GM21381 (cell line): ENCODE data around the gene TLX3.
"Not testable (repeated sequence)": the region's sequence is repeated elsewhere in the genome, so short reads cannot be mapped to it uniquely, and the experiment has no call there.

ENCODE experiments used
- ATAC-seq: cut with Tn5 transposase; IDR thresholded peaks from one replicate; pipeline ENCODE4 v1.9.1; 2021; ENCODE audit warnings: mild to moderate bottlenecking, moderate library complexity; ENCODE audit not compliant: unreplicated experiment

TLX3 gene

DNA sequence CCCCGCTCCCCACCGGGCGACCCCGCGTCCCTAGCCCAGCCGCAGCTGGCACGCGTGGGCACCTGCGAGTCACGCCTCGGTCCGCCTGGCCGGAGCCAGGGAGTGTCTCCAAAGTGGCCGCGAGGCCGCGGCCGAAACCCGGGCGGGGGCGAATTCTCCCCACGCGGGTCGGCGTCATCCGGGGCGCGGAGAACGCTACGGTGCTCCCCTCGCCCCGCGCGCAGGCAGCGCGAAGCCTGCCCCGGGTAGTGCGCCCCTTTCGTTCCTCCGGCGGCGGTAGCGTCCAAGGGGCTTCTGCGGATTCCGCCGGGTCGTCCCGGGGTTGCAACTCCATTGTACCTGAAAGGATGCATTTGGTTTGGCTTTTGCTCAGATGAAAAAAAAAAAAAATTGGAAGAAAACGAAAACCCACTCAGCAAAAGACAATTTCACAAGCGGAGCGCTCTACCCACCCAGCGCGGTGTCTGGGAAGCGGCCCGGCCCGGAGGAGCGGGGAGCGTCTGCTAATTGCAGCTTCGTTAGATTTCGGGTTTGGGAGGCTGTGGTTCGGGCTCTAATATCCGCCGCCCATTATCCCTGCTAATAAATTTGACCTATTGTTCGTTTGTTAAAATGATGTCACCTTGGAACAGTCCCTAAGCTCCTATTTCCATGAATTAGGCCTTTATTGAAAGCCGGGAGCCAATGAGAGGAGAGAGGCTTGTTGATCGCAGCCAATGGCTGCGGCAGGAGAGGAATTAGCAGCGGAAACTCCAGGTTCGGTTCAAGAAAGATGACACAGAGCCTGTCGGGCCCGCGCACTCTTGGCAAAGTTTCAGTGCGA is at the start of gene TLX3:
Gene TLX3, plus strand, starts transcription at position 796 of the 823 bp plus-strand sequence. CDS start 118 bp downstream, outside the sequence.
- no peak for ATAC-seq

GRCh38 chr5:171261361-171261760 is 47.7 kb upstream of the TLX3 start:
- ATAC-seq: no peak

- no peak for ATAC-seq
Observed at GRCh38 chr5:171261904-171262303, 47.1 kb upstream of the TLX3 start.

DNA sequence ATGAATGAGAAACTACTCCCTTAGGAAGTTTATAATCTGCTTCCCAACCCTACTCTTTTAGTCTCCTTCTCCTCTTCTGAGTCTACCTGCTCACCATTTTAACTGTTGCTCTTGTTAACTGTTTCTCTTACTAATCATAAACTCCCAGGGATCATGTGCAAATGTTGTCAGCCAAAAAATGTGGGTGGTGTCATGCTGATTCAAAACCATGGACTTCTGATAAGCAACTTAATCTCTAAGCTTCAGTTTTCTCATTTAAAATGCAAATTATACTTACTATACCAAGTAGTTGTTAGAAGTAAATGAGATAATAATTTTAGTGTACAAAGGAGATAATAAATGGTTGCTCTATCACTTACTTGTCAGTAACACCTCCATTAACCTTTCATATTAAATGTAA is 45.9 kb upstream of the TLX3 start:
- no peak for ATAC-seq

GRCh38 chr5:171264843-171265242 is 44.2 kb upstream of the TLX3 start:
- ATAC-seq: no peak

- no peak for ATAC-seq
Observed at GRCh38 chr5:171268700-171269620, 40.1 kb upstream of the TLX3 start.

- no peak for ATAC-seq
Observed at GRCh38 chr5:171269717-171270116, 39.3 kb upstream of the TLX3 start.

GRCh38 chr5:171270136-171270535 is 38.9 kb upstream of the TLX3 start:
- no peak for ATAC-seq

- ATAC-seq: no peak
Observed at GRCh38 chr5:171271798-171272197, 37.2 kb upstream of the TLX3 start.

DNA sequence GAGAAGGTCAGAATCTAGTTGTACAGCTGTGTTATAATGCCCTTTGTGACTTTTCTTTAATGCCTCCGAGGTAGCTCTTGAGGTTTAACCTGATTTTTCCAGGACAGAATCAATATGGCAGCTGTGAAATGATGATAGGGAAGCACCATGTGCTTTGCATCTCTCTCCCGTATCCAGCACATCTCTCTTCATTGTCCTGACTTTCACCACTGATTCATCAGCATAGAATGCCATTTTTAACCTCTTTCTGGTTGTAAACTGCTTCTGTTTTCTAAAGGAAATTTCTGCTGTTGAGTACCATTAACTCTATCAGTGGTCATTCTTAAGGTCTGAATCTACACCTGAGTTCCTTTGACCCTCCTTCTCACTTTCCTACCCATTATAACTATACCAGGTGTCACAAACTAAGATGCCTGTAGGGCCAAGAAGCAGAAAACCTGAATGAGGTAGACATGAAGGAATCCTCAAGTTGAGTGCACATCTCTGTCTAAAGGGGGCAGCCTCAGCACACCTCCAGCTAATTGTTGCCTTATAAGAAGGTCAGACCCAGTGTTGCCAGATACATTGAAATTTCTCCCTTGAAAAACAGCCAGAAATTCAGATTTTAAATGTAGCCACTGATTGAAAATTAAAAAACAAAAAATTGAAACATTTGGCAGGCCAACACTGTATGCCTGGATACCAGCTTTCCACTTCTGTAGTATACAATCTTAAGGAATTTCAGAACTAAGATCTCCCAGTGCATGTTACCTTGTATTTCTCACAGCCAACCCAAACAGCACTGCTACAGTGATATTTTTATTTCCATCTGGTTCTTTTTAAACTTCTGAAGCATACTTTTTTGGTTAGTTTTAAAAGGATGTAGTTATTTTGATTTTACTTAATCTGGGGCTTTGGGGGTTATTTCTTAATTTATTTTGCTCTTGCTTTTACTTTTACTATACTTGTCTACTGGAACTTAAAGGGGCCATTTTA is 35.8 kb upstream of the TLX3 start:
- ATAC-seq: no peak

DNA sequence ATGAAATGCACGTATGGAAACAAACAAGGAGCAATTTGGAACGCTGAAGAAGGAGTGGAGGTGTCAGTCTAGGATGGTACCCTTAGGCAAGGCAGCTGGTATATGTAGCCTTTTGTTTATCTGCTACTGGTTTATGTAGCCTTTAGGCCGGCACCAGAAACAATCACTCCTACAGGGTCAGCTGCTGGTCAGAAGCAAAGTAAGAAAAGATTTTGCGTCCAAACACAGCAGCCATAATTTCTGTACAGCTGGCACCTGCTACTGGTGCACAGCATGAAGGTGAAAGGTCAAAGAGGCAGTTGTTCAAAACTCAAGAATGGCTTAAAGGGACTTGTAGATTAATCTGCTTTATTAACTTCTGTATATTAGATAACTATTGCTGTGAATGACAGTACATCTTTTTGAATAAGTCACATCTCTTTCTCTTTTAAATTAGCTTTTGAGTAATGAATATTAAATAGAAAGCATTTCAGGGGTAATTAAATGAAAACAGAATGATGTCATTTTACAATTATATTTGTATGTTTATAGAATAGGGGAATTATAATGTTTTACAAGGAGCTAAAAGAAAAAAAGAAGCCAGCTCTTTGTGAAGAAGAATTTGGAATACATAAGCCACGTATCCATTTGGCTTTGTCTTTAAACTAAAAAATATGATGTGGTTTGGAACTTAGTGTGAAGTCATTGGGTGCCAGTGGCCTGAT is 33.1 kb upstream of the TLX3 start:
- no peak for ATAC-seq

GRCh38 chr5:171283753-171284152 is 25.3 kb upstream of the TLX3 start:
- no peak for ATAC-seq

DNA sequence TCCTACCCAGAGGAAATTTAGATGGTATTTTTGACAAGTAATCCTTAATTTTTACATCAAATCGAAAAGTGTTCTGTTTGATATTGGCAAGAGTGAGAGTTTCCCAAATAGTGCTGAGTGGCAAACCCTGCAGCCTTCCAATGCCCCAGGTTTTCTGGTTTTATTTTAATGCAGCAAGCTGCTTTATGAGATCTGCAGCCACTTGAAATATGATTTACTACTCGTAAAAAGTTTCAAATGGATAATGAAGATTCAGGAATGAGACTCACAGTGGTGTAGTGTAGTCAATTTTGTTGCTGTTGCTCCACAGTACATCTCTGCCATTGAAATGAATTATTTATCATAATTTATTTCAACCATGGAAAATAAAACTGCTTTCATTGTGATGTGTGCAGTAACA is 23.6 kb upstream of the TLX3 start:
- no peak for ATAC-seq

- ATAC-seq: no peak
Observed at GRCh38 chr5:171288066-171288465, 21.0 kb upstream of the TLX3 start.

DNA sequence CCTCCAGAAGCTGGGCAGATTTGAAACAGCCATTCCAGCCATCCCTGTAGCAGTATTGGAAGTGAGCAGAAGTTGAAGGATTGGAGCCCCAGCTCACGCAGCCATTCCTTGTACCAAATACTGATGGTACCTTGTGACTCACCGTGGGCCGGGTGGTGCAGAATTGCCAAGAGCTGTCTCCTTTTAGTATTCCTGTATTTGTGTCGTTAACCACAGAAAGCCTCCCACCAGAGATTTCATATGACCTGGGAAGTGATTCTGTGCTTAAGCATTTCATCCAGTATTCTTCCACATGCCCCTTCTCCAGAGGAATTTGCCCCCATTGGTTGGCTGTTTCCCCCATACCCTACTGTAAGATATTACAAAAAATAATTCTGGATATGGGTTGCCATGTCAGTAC is 17.7 kb upstream of the TLX3 start:
- no peak for ATAC-seq

- ATAC-seq: no peak
Observed at GRCh38 chr5:171295299-171295698, 13.7 kb upstream of the TLX3 start.

- no peak for ATAC-seq
Observed at GRCh38 chr5:171295801-171296200, 13.2 kb upstream of the TLX3 start.

DNA sequence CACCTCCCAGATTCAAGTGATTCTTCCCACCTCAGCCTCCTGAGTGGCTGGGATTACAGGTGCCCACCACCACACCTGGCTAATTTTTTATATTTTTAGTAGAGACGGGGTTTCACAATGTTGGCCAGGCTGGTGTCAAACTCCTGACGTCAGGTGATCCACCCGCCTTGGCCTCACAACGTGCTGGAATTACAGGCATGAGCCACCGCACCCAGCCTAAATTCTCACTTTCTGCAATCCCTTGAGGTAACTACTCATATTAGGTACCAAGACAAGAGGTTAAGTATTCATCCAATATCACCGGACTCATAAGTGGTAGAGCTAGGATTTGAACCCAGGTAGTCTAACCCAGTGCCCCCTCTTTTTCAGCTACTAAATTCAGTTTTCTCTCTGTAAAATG is 11.1 kb upstream of the TLX3 start:
- ATAC-seq: not testable (repeated sequence)

DNA sequence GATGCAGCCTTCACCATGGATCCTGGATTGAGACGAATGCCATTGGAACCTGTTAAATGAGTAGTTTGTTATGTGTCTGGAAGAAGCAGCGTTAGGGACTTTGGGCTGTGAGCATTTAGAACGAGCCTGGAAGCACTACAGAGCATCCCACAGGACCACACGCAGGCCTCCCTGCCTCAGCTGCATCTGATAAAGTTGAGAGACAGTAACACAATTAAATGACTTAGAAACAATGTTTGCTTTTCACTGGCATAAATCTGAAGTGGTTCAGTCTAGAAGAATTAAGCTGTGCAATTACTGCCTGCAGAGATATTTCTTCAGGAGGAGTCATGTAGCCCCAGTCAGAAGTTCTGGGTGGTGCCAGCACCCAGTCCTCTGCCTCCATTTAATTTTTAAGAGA is 9.8 kb upstream of the TLX3 start:
- ATAC-seq: no peak

GRCh38 chr5:171299851-171300250 is 9.2 kb upstream of the TLX3 start:
- no peak for ATAC-seq
